Right renal cortex interstitium (tissue), 3 donors: ENCODE results near the gene ASB18. TPM values are rescaled to one million over a fixed set of nuclear protein-coding genes. Genes with fewer than 3 reads are reported as not detected.

Experiments used
- DNase-seq, 3 donors: peaks; one replicate each; pipeline ENCODE4 v3.0.0-alpha.2; 2013; ENCODE audit warnings: low read depth in 3 of 3, low spot score in 2 of 3
- polyA plus RNA-seq, 3 donors: library from polyadenylated mRNA; unstranded; fragments of 120-200 nt; gene quantifications; one replicate each; pipeline ENCODE4 v1.2.1, GENCODE V29; 2013; ENCODE audit not compliant: insufficient read length in 3 of 3

ASB18 gene
- polyA plus RNA-seq, 3 donors: 0.03 to 0.06 TPM; not detected in 1

DNA sequence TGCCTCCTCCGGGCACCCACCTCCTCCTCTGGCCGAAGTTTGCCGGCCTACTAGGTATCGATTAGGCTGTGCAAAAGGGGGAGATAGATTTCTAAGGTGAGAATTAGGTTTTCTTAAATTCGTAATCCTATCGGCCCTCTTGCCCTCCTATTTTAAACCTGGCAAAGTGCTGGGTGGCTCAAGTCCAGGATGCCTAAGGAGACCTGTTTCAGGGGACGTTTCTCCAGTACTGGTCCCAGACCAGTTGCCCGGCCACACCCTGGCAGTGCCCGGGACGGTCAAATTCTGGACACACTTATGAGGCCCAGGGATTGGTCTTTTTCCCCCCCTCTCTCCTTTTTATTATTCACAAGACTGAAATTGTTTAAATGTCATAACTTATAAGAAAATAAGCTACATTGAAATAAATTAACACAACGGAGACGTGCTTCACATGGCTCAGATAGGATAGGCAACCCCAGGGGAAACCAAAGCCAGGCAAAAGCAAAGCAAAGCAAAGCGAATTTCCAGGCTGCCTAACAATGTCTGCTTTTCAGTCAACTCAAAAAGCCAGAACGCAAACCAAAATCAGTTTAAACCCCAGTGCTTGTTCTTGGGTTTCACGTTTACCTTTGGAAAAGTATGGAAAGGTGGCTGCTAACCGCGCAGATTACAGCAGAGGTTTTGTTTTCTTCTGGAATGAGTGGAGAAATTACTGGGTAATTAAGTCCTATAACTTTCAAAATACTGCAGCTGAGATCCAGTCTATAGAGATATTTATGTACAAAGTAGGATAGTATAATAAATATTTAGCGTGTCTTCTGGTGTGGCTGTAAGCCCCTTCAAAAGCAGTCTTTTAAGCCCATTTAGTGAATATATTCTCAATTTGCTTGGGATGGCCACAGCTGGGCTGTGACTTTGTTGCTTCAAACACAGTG, 99.0 kb downstream of the ASB18 start:
- no peak for DNase-seq

DNA sequence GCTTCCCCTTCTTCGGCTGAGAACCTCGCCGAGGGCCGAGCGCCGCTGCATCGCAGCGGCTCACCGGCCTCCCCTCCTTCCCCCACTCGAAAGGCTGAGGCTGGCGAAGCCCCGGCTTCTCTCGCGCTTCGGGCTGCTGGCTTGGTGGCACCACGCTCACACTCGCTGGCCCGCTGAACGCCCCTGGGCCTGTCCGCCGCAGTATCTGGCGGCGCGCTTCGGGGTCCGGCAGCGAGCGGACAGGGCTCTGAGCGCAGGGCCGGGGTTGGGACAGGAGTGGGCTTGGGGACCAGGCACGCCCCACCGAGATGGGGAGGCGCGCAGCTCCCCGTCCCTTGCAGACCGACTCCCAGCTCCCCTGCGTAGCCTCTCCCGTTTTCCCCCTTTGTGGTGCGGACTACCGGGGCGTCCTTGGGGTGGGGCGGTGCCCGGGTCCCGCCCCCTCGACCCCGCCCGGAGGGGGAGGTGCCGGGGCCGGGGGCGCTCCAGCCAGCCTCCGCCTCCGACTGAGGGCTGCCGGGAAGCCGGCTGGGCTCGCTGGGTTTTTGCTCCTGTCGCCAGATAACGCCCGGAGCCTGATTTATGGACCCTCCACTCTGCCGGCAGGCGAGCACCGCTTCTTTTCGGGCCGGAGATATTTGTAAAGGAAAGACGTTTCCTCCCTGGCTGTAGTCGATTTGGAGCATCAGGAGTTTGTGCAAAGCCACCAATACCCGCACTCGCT, 99.8 kb downstream of the ASB18 start:
- DNase-seq: no peak

DNA sequence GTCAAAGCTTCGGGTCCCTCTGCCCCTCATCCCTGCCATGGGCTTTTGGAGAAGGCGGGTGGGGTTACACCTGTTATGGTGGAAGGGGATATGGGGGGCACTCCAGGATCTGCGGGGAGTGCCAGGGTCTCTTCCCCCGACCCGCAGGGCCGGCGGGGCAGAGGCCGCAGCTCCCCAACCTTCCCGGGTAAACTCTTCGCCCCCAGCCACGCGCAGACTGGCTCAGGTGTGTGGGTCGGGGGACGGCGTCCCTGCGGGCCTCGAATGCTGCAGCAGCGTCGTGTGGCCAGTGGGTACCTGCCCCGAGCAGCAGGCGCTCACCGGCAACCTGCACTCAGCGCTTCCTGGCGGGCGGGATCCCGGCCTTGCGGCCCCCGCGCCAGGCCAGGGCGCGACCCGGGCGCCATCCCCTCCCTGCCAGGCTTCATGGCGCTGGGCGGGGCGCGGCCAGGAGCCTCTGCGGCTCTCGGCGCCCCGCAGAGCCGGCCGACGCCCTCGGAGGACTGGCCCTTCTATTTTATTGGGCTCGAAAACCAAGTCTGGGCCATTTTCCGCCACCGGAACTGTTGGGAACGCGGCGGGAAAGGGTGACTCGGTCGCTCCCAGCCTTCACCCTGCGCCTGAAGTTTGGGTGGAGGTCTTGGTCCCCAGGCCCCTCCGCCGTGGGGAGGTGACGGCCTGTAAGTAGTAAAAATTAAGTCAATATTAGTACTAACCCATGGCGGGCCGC, 100.6 kb downstream of the ASB18 start:
- no peak for DNase-seq

DNA sequence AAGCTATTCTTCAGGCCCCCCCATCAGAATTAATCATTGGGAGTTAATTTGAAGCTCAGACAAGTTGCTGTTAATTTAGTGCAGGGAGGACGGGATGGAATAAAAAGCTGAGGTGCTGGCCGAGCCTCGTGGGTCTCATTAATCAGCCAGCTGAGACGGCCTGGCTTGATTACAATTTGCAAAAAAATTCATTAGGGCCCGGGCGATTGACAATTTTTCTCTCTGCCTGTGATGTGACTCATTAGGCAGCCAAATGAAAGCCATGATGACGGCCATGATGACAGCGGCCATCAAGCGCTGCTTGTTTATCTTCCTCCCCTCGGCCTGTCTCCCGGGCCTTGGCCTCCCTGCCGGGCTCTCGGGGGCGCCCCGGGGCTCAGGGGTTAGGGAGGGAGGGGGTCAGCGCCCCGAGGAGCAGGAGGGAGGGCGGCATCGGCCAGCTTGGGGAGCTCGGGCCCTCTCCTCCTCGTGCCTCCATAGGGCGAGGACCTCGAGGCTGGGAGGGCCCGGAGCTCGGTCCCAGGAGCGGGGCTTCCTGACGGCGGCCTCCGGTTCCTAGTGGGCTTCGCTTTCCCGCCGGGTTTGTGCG, 101.2 kb downstream of the ASB18 start:
- DNase-seq: no peak

DNA sequence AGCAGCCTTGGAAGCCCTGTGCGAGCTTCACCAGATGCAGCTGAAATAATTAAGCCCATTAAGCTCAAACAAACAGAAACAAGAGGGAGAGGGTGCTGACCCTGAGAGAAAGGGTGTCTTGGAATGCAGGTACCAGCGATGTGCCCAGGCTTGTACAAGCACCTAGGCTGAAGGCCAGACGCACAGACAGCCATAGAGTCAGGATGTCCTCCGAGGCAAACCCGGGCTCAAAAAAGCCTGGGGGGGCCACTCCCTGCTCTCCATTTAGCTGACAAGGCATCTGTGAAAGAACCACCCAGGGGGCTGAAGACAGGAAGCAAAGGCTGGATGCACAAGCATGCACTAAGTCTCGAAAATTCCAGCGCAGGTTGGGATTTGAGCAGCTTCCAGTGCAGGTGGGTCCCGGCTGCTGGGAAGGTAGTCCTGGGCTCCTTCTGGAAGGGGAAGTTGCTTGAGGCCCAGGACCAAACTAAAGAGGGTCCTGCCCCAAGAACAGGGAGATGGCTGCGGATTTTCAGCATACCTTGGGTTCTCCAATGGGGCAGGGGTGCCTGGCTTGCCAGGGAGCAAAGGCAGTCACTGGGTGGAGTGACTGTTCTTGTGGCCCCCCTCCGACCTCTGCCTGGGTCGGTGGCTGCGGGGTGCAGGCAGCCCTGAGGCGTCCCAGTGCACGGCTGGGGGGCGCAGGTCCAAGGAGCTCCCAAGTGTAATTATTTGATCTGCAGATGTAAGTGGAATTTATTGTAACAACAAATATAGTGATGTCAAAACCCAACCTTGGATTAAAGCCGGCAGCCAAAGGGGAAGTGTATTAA, 102.0 kb downstream of the ASB18 start:
- no peak for DNase-seq

DNA sequence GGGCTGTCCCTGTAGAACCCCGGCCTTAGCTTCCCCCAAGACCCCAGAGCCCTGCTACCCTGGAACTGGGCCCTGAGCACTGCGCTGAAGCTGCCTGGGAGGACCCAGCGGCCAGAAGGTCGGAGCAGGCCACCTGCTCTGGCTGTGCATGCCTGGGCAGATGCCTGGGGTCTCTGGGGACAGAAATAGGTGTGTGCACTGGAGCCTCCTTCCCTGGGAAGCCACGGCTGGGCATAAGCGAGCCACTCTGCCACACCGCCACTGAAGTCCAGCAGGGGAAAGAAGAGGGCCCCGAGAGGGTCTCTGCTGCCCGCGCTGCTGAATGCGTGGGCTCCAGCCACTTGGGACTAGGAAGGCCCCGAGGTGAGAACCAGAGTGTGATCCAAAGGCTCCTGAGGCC, 102.7 kb downstream of the ASB18 start:
- no peak for DNase-seq

DNA sequence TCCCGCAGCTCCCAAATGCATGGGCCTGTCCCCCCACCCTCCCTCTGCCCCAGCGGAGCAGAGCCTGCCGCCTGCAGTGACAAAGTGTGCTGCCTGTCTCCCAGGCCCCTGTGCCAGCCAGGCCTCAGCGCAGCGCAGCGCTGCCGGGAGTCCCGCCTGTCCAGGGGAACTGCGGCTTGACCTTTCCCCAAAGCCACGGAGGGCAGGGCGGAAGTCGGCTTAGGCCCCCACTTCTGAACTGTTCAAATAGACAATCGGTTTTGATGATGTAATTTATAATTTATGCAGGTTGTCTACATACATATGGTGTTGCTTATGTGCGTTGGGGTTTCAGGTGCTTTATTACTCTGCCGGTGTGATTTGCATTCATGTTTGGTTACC, 103.1 kb downstream of the ASB18 start:
- no peak for DNase-seq

DNA sequence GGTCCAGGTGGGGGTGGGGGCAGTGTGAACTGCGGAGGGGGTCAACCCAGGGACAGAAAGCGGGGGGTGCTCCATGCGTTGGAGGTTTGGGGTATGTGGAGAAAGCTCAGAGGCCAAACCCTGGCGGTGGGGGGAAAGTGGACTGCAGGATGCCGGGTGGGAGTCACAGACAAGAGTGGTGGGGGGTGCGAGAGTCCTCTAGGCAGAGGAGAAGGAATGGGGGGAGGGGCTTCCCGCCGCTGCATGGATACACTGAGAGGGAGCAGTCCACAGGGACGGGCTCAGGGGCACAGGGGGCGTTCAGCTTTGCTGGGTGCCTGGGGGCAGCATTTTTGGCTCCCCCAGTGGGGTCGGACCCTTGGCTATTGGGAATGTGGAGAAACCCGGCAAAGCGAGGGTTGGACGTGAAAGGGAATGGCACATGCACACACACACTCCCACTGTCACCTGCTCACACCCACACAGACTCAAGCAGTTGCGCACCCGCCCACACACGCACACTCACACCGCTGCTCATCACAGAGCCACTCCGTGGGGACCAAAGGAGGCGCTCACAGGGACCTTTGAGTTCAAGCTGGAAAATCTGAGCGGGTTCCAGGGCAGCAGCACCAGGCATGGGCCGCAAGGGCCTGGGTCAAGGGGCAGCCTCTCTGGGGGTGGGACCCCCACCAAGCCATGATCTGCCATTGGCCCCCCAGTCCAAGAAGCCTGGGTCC, 103.7 kb downstream of the ASB18 start:
- no peak for DNase-seq

DNA sequence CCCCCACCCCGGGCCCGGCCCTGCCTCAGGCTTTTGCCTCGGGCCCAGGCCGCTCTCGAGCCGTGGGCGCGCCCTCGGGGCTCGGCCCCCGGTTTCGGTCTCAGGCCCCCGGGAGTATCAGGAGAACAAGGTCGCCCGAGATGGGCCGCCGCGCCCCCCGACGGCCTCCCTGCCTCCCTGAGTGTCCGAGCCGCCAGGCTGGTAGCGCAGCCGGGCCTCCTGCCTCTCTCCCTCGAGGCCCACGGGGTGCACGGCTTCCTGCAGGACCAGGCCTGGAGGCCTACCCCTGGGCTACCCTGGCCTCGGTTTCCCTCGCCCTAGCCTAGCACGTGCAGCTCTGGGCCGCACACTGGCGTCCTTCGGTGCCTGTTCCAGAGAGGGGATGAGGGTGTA, 104.4 kb downstream of the ASB18 start:
- no peak for DNase-seq

DNA sequence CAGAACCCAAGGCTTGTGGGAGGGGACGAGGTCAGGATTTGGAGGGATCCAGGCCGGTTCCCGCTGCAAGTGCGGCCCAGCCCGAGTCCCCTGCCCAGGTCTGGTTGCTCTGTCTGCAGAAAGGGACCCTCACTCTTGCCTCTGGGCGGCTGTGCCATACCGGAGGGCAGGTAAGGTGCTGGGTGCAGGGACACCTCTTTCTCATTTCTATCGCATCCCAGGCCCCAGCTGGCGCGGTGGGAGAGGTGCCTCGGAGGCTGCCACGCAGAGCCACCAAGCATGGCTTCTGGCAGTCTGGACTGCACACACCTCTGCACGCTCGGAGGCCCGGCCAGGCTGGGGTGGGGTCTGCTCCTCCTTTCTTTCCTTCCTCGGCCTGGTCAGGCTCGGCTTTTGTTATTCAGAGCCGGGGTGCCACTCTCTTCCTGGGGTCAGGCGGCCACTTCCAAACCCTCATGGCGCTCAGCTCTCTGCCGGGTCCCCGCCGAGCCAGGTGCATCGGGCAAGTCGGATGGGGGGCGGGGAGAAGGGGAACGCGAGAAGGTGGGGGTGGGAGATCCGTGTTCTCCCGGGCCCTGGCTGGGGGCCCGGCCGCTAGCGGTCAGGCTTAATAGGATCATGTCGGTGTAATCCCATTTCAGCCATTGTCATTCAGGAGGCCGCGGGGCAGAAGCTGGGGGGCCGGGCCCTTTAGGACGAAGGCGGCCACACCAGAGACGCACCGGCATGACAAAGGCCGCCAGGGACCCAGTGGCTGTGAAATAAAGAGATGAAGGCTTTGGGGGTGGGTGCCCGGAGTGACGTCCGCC, 105.0 kb downstream of the ASB18 start:
- DNase-seq: no peak

DNA sequence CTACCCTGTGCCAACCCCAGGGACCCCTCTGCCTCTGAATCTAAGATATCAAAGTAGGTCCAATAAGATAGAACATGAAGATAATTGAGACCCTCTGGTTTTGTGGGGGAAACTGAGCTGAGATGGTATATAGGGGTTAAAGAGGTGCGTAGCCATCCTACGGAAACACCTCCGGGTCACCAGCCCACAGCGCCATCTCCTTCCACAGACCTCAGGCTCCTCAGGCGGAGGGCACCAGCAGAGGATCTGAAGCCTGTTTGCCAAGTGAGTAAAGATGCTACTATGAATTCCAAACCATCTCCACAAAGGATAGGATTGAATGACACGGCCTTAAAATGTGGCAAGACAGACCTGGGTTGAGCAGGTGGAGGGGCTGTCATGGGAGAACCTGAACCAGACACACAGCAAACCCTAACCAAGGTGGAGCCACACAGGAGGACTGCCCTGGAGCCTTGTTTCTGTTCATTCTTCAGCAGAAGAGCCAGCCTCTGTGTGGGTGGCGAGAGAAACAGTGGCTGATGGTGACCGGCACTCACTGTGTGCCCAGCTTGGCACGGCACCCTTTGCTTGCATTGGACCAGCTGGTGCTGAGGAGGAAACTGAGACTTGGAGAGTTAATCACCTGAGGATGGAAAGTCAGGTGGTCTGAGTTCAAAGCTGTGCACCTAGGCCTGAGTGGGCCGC, 106.2 kb downstream of the ASB18 start:
- DNase-seq: no peak

DNA sequence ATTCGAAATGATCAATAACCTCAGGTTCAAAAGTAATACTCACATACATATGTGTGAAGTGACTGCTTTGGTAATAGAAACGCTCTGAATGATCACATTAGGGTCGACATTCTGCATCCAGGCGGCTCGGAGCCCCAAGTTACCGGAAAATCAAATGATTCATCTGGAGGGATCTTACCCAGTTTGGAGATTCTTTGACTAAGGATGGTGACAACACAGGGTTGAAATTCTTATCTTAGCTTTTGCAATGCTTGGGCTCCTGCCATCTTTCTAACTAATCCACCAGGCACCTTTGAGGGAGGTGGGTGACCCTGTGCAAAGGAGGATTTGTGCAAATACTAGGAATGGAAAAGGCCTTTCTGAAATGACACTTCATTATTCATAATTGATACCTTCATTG, 106.8 kb downstream of the ASB18 start:
- no peak for DNase-seq

DNA sequence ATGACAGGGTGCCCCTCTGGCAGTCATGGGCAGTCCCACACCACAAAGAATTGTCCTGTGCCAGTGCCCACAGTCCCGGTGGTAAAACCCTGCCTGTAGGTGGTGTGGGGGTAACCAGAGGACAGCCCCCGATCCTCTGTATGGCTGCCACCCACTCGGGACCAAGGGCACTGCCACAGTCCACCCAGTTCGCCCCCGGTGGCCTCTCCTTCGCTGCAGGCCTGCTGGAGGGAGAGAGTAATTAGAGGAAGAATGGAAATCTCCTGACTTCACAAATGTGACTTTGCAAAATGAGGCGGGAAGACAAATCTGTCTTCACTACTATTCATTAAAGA, 107.4 kb downstream of the ASB18 start:
- DNase-seq: no peak

DNA sequence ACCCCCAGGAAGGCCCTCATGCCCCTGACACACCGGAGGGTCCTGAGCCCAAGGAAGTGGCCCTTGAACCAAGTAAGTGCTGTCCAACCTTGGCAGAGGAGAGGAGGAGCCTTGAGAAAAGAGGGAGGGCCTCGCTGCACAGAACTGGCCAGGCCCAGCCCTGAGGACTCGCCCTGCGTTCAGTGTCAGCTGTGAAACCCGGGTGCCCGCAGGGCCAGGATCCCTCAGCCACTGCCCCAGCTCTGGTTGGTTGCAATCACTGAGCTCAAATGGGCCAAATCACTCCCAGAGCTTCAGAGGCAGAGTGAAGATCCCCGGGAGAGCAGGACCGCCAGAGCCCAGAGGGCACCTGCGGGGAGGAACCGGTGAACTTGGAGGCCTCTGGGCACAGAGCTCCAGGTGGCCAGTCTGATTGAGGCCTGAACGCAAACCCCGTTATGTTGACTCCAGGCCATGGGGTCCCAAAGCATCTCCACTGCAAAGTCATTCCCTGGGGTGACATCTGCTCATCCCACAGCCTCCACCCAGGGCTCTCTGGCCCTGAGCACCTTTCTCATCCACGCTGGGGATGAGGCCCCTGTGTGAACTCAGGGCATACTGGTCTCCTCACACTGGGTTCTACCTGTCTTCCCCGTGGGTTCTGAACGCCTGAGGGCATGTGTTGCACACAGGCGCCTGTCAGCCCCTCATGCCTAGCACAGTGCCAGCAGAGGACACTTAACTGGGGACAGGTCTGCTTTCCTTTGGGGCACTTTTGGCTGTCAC, 107.9 kb downstream of the ASB18 start:
- DNase-seq: no peak

DNA sequence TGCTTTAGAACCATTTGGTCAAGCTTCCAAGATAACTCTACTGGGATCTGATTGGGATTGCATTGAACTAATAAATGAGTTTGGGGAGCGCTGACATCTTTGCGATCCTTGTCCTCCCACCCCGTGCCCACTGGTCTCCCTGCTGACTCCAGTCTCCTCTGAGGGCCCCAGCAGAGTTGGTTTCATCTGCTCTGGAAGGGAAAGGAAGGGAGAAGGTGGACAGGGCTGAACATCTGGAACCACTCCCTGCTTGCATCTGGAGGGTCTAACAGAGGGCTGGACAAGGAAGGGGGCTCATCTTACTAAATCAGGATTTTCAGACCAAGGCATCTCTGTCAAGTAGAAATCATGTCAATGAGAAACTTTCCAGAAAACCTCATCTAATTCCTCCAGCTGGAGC, 108.8 kb downstream of the ASB18 start:
- no peak for DNase-seq

DNA sequence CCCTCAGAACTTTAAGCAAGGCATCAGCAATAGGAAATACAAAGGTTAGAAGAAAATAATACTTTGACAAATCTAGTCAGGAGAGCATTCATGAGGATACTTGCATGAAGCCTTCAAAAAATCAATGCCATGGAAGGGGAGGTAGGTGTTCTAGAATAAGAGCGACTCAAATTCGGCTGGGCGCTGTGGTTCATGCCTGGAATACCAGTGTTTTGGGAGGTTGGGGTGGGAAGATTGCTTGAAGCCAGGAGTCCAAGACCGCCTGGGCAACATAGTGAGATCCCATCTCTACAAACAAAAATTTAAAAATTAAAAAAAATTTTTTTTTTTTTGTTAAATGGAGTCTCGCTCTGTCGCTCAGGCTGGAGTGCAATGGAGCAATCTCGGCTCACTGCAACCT, 117.8 kb downstream of the ASB18 start:
- DNase-seq: no peak

DNA sequence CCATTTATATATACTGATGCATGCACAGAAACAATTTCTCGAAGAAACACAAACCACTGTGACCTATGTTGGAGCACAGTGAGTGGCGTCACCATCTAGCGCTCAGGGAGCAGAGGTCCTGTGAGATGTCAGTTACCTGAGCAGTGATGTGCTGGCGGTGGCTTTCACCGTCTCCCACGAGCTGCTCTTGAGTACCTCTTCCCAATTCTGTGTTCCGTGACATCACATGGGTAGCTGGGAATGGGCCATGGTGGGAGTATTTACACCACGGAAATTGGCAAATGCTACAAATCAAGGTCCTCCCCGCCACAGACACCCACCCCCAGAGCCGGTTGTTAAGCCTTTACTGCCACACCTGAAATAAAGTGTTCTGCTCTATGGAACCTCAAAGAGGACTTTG, 120.4 kb downstream of the ASB18 start:
- DNase-seq: no peak
